ENCODE data around the gene GRB10.

Gene GRB10

GRCh38 chr7:50687575-50688225 is 95.0 kb downstream of the GRB10 start:
- H3K9ac ChIP-seq (ENCODE audit: low read length) = no peak overlapping the region
- H3K27me3 ChIP-seq (ENCODE audit: control insufficient read depth, insufficient read depth, low read length) = no peaks in the 10 kb centered on the region
- H3K4me3 ChIP-seq (ENCODE audit: low read length) = no peak overlapping the region
- no peaks in the 10 kb centered on the region for H3K4me1 ChIP-seq (ENCODE audit: control insufficient read depth, insufficient read depth, low read length)
- H3K36me3 ChIP-seq (ENCODE audit: control insufficient read depth, insufficient read depth, low read length) = no peaks in the 10 kb centered on the region
- H3K9me3 ChIP-seq (ENCODE audit: control insufficient read depth, low read length) = no peaks in the 10 kb centered on the region

GRCh38 chr7:50687096-50687495 is 95.6 kb downstream of the GRB10 start:
- H3K9ac ChIP-seq (ENCODE audit: low read length) = no peak overlapping the region
- H3K27me3 ChIP-seq (ENCODE audit: control insufficient read depth, insufficient read depth, low read length) = no peaks in the 10 kb centered on the region
- H3K4me1 ChIP-seq (ENCODE audit: control insufficient read depth, insufficient read depth, low read length) = no peaks in the 10 kb centered on the region
- no peaks in the 10 kb centered on the region for H3K9me3 ChIP-seq (ENCODE audit: control insufficient read depth, low read length)
- no peak overlapping the region for H3K4me3 ChIP-seq (ENCODE audit: low read length)
- no peaks in the 10 kb centered on the region for H3K36me3 ChIP-seq (ENCODE audit: control insufficient read depth, insufficient read depth, low read length)

- no peak overlapping the region for H3K9ac ChIP-seq (ENCODE audit: low read length)
- H3K36me3 ChIP-seq (ENCODE audit: control insufficient read depth, insufficient read depth, low read length) = no peaks in the 10 kb centered on the region
- no peaks in the 10 kb centered on the region for H3K9me3 ChIP-seq (ENCODE audit: control insufficient read depth, low read length)
- H3K4me1 ChIP-seq (ENCODE audit: control insufficient read depth, insufficient read depth, low read length) = no peaks in the 10 kb centered on the region
- no peak overlapping the region for H3K4me3 ChIP-seq (ENCODE audit: low read length)
- no peaks in the 10 kb centered on the region for H3K27me3 ChIP-seq (ENCODE audit: control insufficient read depth, insufficient read depth, low read length)
These were observed 97.3 kb downstream of the GRB10 start for GRCh38 chr7:50685135-50686065.

- no peaks in the 10 kb centered on the region for H3K9me3 ChIP-seq (ENCODE audit: control insufficient read depth, low read length)
- H3K9ac ChIP-seq (ENCODE audit: low read length) = no peak overlapping the region
- no peaks in the 10 kb centered on the region for H3K27me3 ChIP-seq (ENCODE audit: control insufficient read depth, insufficient read depth, low read length)
- H3K36me3 ChIP-seq (ENCODE audit: control insufficient read depth, insufficient read depth, low read length) = no peaks in the 10 kb centered on the region
- no peaks in the 10 kb centered on the region for H3K4me1 ChIP-seq (ENCODE audit: control insufficient read depth, insufficient read depth, low read length)
- no peak overlapping the region for H3K4me3 ChIP-seq (ENCODE audit: low read length)
These were observed 98.0 kb downstream of the GRB10 start for GRCh38 chr7:50684713-50685075.

- no peaks in the 10 kb centered on the region for H3K36me3 ChIP-seq (ENCODE audit: control insufficient read depth, insufficient read depth, low read length)
- H3K4me3 ChIP-seq (ENCODE audit: low read length) = no peak overlapping the region
- no peak overlapping the region for H3K9ac ChIP-seq (ENCODE audit: low read length)
- no peaks in the 10 kb centered on the region for H3K9me3 ChIP-seq (ENCODE audit: control insufficient read depth, low read length)
- H3K4me1 ChIP-seq (ENCODE audit: control insufficient read depth, insufficient read depth, low read length) = no peaks in the 10 kb centered on the region
- no peaks in the 10 kb centered on the region for H3K27me3 ChIP-seq (ENCODE audit: control insufficient read depth, insufficient read depth, low read length)
These were observed 98.5 kb downstream of the GRB10 start for GRCh38 chr7:50684011-50684712.

- H3K9me3 ChIP-seq (ENCODE audit: control insufficient read depth, low read length) = no peaks in the 10 kb centered on the region
- peaks cover 4% of the 10 kb centered on the region for H3K4me1 ChIP-seq (ENCODE audit: control insufficient read depth, insufficient read depth, low read length)
These were observed 100.1 kb downstream of the GRB10 start for GRCh38 chr7:50682573-50682972.

GRCh38 chr7:50682079-50682478 is 100.6 kb downstream of the GRB10 start:
- H3K4me1 ChIP-seq (ENCODE audit: control insufficient read depth, insufficient read depth, low read length) = peaks cover 7% of the 10 kb centered on the region
- H3K9ac ChIP-seq (ENCODE audit: low read length) = no peak overlapping the region

More at GRCh38 chr7:50682573-50682972, 100.1 kb downstream of the GRB10 start:
- H3K4me3 ChIP-seq (ENCODE audit: low read length) = no peak overlapping the region
- H3K9ac ChIP-seq (ENCODE audit: low read length) = no peak overlapping the region
- no peaks in the 10 kb centered on the region for H3K27me3 ChIP-seq (ENCODE audit: control insufficient read depth, insufficient read depth, low read length)
- H3K36me3 ChIP-seq (ENCODE audit: control insufficient read depth, insufficient read depth, low read length) = no peaks in the 10 kb centered on the region

GRCh38 chr7:50681432-50682045 is 101.2 kb downstream of the GRB10 start:
- Histone ChIP-seq H3K9ac (ENCODE audit: low read length) (no peak overlapping the region), H3K9me3 (ENCODE audit: control insufficient read depth, low read length) (no peaks in the 10 kb centered on the region), H3K4me3 (ENCODE audit: low read length) (no peak overlapping the region), H3K27me3 (ENCODE audit: control insufficient read depth, insufficient read depth, low read length) (no peaks in the 10 kb centered on the region), H3K36me3 (ENCODE audit: control insufficient read depth, insufficient read depth, low read length) (no peaks in the 10 kb centered on the region), H3K4me1 (ENCODE audit: control insufficient read depth, insufficient read depth, low read length) (peaks cover 11% of the 10 kb centered on the region)

More at GRCh38 chr7:50682079-50682478, 100.6 kb downstream of the GRB10 start:
- no peak overlapping the region for H3K4me3 ChIP-seq (ENCODE audit: low read length)
- H3K9me3 ChIP-seq (ENCODE audit: control insufficient read depth, low read length) = no peaks in the 10 kb centered on the region
- no peaks in the 10 kb centered on the region for H3K27me3 ChIP-seq (ENCODE audit: control insufficient read depth, insufficient read depth, low read length)
- no peaks in the 10 kb centered on the region for H3K36me3 ChIP-seq (ENCODE audit: control insufficient read depth, insufficient read depth, low read length)

GRCh38 chr7:50679218-50680007 is 103.3 kb downstream of the GRB10 start:
- no peaks in the 10 kb centered on the region for H3K9me3 ChIP-seq (ENCODE audit: control insufficient read depth, low read length)
- H3K4me1 ChIP-seq (ENCODE audit: control insufficient read depth, insufficient read depth, low read length) = peaks cover 11% of the 10 kb centered on the region
- H3K36me3 ChIP-seq (ENCODE audit: control insufficient read depth, insufficient read depth, low read length) = no peaks in the 10 kb centered on the region
- no peaks in the 10 kb centered on the region for H3K27me3 ChIP-seq (ENCODE audit: control insufficient read depth, insufficient read depth, low read length)
- H3K9ac ChIP-seq (ENCODE audit: low read length) = no peak overlapping the region
- H3K4me3 ChIP-seq (ENCODE audit: low read length) = no peak overlapping the region

- no peaks in the 10 kb centered on the region for H3K27me3 ChIP-seq (ENCODE audit: control insufficient read depth, insufficient read depth, low read length)
- H3K4me1 ChIP-seq (ENCODE audit: control insufficient read depth, insufficient read depth, low read length) = peaks cover 11% of the 10 kb centered on the region
- no peak overlapping the region for H3K4me3 ChIP-seq (ENCODE audit: low read length)
- no peaks in the 10 kb centered on the region for H3K36me3 ChIP-seq (ENCODE audit: control insufficient read depth, insufficient read depth, low read length)
- H3K9me3 ChIP-seq (ENCODE audit: control insufficient read depth, low read length) = no peaks in the 10 kb centered on the region
- no peak overlapping the region for H3K9ac ChIP-seq (ENCODE audit: low read length)
These were observed 104.1 kb downstream of the GRB10 start for GRCh38 chr7:50678586-50678985.

GRCh38 chr7:50677638-50677996 is 105.1 kb downstream of the GRB10 start:
- H3K4me3 ChIP-seq (ENCODE audit: low read length) = no peak overlapping the region
- no peaks in the 10 kb centered on the region for H3K36me3 ChIP-seq (ENCODE audit: control insufficient read depth, insufficient read depth, low read length)
- peaks cover 11% of the 10 kb centered on the region for H3K4me1 ChIP-seq (ENCODE audit: control insufficient read depth, insufficient read depth, low read length)
- H3K9ac ChIP-seq (ENCODE audit: low read length) = no peak overlapping the region
- no peaks in the 10 kb centered on the region for H3K9me3 ChIP-seq (ENCODE audit: control insufficient read depth, low read length)
- no peaks in the 10 kb centered on the region for H3K27me3 ChIP-seq (ENCODE audit: control insufficient read depth, insufficient read depth, low read length)

Measured in mucosa of stomach (tissue), 1 donor.